ES-I3 (cell line): ENCODE measurements around the gene FHIT.
"Not testable (repeated sequence)": the region's sequence is repeated elsewhere in the genome, so short reads cannot be mapped to it uniquely, and the experiment has no call there.

Experiments used
- H3K36me3 ChIP-seq: 2 replicates; pipeline ENCODE4 v1.6.1; 2013; ENCODE audit warnings: mild to moderate bottlenecking, low read length, control low read depth, moderate library complexity; ENCODE audit not compliant: insufficient read depth
- H3K4me1 ChIP-seq: 2 replicates; pipeline ENCODE4 v1.6.1; 2013; ENCODE audit warnings: mild to moderate bottlenecking, control low read depth, low read length; ENCODE audit not compliant: insufficient read depth
- H3K9ac ChIP-seq: 2 replicates; pipeline ENCODE4 v1.6.1; 2013; ENCODE audit warnings: low read depth, mild to moderate bottlenecking, low read length, moderate library complexity
- H3K9me3 ChIP-seq: 2 replicates; pipeline ENCODE4 v1.6.1; 2013; ENCODE audit warnings: mild to moderate bottlenecking, low read length, moderate library complexity; ENCODE audit not compliant: control insufficient read depth, insufficient read depth

Gene FHIT

GRCh38 chr3:59957150-59957549 is 1294.1 kb downstream of the FHIT start:
- H3K9ac ChIP-seq = no peak overlapping the region
- no peaks in the 10 kb centered on the region for H3K36me3 ChIP-seq
- no peaks in the 10 kb centered on the region for H3K9me3 ChIP-seq

DNA sequence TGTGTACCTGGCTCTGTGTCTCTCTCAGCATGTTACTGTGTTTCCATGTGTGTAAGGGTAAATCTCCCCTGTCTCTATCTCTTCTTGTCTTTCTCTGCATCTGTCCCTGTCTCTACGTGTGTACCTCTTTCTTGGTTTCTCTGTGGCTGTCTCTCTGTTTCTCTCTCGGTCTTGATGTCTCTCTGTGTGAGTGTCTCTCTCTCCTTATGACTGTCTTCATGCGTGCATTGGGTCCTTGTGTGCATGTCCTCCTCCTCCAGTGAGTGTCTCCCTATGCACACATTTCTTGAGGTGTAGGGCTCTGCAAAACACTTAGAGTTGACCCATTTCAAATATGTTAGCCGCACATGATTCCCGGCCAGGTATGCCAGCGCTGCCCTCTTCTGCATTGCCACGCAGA is 1298.1 kb downstream of the FHIT start:
- Histone ChIP-seq H3K4me1 (no peaks in the 10 kb centered on the region), H3K36me3 (no peaks in the 10 kb centered on the region), H3K9ac (no peak overlapping the region), H3K9me3 (no peaks in the 10 kb centered on the region)

More at GRCh38 chr3:59957150-59957549, 1294.1 kb downstream of the FHIT start:
- no peaks in the 10 kb centered on the region for H3K4me1 ChIP-seq

DNA sequence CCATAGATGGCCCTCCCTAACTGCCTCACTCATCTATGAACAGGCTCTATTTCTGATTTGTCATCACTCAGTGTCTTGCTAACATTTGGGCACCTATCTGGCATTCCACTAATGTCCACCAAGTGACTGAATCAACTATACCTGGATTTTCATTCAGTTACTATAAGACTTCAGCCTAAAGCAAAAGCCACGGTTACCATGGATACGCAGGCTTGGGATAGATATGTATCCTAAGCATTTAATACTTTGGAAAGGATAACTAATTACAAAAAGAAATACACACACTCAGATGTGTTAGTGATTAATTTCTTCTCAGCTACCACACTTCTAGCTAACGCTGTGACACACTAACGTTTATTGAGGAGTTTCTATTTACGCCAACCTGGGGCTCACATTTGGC is 1301.9 kb downstream of the FHIT start:
- no peaks in the 10 kb centered on the region for H3K4me1 ChIP-seq
- no peak overlapping the region for H3K9ac ChIP-seq
- no peaks in the 10 kb centered on the region for H3K9me3 ChIP-seq
- H3K36me3 ChIP-seq = no peaks in the 10 kb centered on the region

DNA sequence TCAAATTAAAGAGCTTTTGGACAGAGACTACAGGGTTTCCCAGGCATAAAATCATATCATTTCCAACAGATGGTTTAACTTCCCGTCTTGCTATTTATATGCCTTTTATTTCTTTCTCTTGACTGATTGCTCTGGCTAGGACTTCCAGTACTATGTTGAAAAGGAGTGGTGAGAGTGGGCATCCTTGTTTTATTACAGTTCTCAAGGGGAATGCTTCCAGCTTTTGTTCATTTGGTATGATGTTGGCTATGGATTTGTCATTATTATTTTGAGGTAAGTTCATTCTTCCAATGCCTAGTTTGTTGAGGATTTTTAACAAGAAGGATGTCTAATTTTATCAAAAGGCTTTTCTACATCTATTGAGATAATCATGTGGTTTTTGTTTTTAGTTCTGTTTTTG is 1304.9 kb downstream of the FHIT start:
- no peaks in the 10 kb centered on the region for H3K4me1 ChIP-seq
- H3K36me3 ChIP-seq = no peaks in the 10 kb centered on the region
- no peaks in the 10 kb centered on the region for H3K9me3 ChIP-seq
- no peak overlapping the region for H3K9ac ChIP-seq

GRCh38 chr3:59940718-59941117 is 1310.5 kb downstream of the FHIT start:
- Histone ChIP-seq H3K36me3 (no peaks in the 10 kb centered on the region), H3K9me3 (no peaks in the 10 kb centered on the region), H3K9ac (no peak overlapping the region), H3K4me1 (no peaks in the 10 kb centered on the region)

GRCh38 chr3:59939826-59940426 is 1311.3 kb downstream of the FHIT start:
- Histone ChIP-seq H3K9me3 (no peaks in the 10 kb centered on the region), H3K4me1 (no peaks in the 10 kb centered on the region), H3K9ac (no peak overlapping the region), H3K36me3 (no peaks in the 10 kb centered on the region)

DNA sequence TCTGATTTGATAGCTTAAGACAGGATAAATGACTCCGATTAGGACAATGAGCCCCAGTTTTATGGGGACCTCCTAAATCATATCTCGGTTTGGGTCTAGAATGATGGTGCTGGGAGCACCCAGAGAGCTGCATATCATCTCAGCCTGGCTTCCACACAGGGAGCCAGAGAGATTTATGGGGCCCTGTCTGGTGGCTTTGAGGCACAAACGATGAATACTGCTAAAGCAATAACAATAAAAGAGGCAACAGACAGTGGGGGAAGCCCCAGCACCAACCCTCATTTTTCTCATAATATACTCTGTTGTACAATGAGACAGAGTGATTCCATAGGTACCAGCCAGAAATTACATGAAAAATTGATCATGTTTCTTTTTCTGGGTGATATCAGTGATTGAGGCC is 1312.4 kb downstream of the FHIT start:
- H3K9me3 ChIP-seq = no peaks in the 10 kb centered on the region
- H3K36me3 ChIP-seq = no peaks in the 10 kb centered on the region
- H3K9ac ChIP-seq = no peak overlapping the region
- H3K4me1 ChIP-seq = no peaks in the 10 kb centered on the region

GRCh38 chr3:59937201-59937600 is 1314.1 kb downstream of the FHIT start:
- Histone ChIP-seq H3K9me3 (no peaks in the 10 kb centered on the region), H3K9ac (no peak overlapping the region), H3K4me1 (no peaks in the 10 kb centered on the region), H3K36me3 (no peaks in the 10 kb centered on the region)

GRCh38 chr3:59936472-59936871 is 1314.8 kb downstream of the FHIT start:
- Histone ChIP-seq H3K9me3 (no peaks in the 10 kb centered on the region), H3K9ac (no peak overlapping the region), H3K4me1 (no peaks in the 10 kb centered on the region), H3K36me3 (no peaks in the 10 kb centered on the region)

DNA sequence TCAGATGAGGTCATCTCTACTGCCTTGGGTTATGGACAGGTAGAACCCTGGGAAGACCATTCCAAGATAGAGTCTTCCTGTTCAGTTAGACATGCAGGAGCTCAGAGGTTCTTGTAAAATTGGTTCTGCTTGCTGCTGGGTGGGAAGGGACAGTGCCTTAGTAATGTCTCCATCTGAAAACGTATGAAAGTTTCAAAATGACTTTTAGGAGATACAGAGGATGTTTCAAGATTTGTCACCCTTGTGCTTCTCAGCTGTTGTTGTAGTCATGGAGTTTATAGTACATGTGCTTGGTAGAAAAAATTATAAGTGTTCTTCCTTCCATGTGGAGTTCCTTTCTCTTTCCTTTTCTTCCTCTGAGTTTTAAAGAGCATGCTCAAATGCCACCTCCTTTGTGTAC is 1316.2 kb downstream of the FHIT start:
- H3K36me3 ChIP-seq = no peaks in the 10 kb centered on the region
- no peaks in the 10 kb centered on the region for H3K9me3 ChIP-seq
- no peaks in the 10 kb centered on the region for H3K4me1 ChIP-seq
- H3K9ac ChIP-seq = no peak overlapping the region

DNA sequence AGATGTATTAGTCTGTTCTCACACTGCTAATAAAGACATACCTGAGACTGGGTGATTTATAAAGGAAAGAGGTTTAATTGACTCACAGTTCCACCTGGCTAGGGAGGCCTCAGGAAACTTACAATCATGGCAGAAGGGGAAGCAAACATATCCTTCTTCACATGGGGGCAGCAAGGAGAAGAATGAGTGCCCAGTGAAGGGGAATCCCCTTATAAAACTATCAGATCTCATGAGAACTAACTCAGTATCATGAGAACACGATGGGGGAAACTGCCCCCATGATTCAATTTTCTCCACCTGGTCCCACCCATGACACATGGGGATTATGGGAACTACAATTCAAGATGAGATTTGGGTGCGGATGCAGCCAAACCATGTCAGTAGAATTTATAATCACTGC is 1316.7 kb downstream of the FHIT start:
- not testable (repeated sequence) for H3K36me3 ChIP-seq, H3K4me1 ChIP-seq, H3K9me3 ChIP-seq, H3K9ac ChIP-seq

DNA sequence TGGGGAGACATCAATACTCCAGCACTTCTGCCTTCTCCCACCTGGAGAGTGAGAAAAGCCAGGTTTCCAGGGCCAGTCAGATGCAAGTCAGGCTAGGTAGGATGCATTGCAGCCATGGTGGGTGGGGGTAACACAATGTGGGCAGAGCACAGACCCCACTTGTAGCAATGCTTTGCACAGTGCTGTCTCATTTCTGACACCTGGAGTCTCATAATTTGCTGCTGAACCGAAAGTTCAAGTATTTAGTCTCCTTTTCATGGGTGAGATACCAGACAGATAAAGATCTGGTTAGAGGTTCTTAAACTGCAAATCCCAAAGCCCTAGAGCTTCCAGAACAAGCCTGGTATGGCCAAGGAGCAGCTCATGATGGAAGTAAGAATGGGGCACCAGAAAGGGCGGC is 1321.1 kb downstream of the FHIT start:
- H3K4me1 ChIP-seq = no peaks in the 10 kb centered on the region
- H3K36me3 ChIP-seq = no peaks in the 10 kb centered on the region
- H3K9ac ChIP-seq = no peak overlapping the region
- no peaks in the 10 kb centered on the region for H3K9me3 ChIP-seq

- Histone ChIP-seq H3K9me3 (no peaks in the 10 kb centered on the region), H3K36me3 (no peaks in the 10 kb centered on the region), H3K9ac (no peak overlapping the region), H3K4me1 (no peaks in the 10 kb centered on the region)
Observed at GRCh38 chr3:59927056-59927455, 1324.2 kb downstream of the FHIT start.

DNA sequence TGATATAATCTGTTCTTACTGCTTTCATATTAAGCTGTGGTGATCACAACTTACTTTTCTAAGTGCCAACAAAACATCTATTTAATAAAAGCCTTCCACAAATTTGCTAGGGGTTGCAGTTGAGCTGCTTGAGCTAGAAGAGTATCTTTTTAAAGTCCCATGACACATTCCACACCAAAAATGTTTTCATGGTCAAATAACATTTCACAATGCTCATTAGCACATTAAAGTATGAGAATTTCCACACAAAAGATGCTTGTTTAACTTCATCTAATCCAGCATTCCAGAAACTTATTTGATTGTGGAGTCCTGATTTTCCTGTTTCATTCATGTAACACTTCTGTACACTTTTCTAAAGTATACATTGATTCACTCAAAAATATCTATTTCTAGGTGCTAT is 1325.3 kb downstream of the FHIT start:
- Histone ChIP-seq H3K4me1 (no peaks in the 10 kb centered on the region), H3K9ac (no peak overlapping the region), H3K9me3 (no peaks in the 10 kb centered on the region), H3K36me3 (no peaks in the 10 kb centered on the region)

- H3K9me3 ChIP-seq = no peaks in the 10 kb centered on the region
- H3K9ac ChIP-seq = no peak overlapping the region
- no peaks in the 10 kb centered on the region for H3K36me3 ChIP-seq
- H3K4me1 ChIP-seq = no peaks in the 10 kb centered on the region
Observed at GRCh38 chr3:59922192-59922591, 1329.1 kb downstream of the FHIT start.

DNA sequence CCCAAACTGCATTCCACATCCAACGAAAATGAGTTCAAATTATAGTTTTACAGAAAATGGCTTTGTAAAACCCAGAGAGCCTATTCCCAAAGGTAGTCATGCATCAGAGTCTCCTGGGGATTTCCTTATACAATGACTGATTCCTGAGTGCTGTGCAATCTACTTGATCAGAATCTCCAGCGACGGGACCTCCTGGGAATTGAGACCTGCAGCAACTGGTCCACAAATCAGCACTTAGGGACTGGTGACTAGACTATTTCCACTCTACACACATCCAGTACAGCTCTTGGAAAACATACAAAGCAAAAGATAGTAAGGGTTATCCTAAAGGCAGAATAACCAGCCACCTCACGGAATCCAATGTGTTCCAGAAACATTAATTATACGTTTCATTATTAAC is 1330.4 kb downstream of the FHIT start:
- no peaks in the 10 kb centered on the region for H3K9me3 ChIP-seq
- no peak overlapping the region for H3K9ac ChIP-seq
- H3K36me3 ChIP-seq = no peaks in the 10 kb centered on the region
- no peaks in the 10 kb centered on the region for H3K4me1 ChIP-seq
